Right lobe of liver (tissue), 6 donors: Measurements from ENCODE around the gene SMARCD2. TPM values are rescaled to one million over a fixed set of nuclear protein-coding genes. Genes with fewer than 3 reads are reported as not detected.

Experiments
- ATAC-seq, 4 donors: fragments of 200-7000 bp; cut with Tn5 transposase; one replicate each; pipeline ENCODE4 v1.9.1; 2020; ENCODE audit warnings: mild to moderate bottlenecking in 4 of 4, moderate library complexity in 4 of 4
- DNase-seq, 3 donors: peaks; one replicate each; pipeline ENCODE4 v3.0.0-alpha.2; 2020
- H3K27ac ChIP-seq, 3 donors: fragments of 200-600 bp; one replicate each; pipeline ENCODE4 v1.8.0; 2022
- H3K27me3 ChIP-seq, 2 donors: fragments of 200-600 bp; one replicate each; pipeline ENCODE4 v1.8.0; 2022
- H3K36me3 ChIP-seq, 4 donors: fragments of 200-600 bp; sonication (generic) in 1 of 4; one replicate each; pipeline versions ENCODE4 v1.5.1 to v1.8.0; 2017 to 2022; ENCODE audit warnings: control low read depth in 1 of 4
- H3K4me1 ChIP-seq, 4 donors: fragments of 200-600 bp; sonication (generic) in 1 of 4; one replicate each; pipeline versions ENCODE4 v1.5.1 to v1.8.0; 2017 to 2022; ENCODE audit warnings: control low read depth in 1 of 4
- H3K4me3 ChIP-seq, 3 donors: fragments of 200-600 bp; one replicate each; pipeline ENCODE4 v1.8.0; 2022
- H3K9me3 ChIP-seq, 4 donors: fragments of 200-600 bp; sonication (generic) in 1 of 4; one replicate each; pipeline versions ENCODE4 v1.5.1 to v1.8.0; 2017 to 2022; ENCODE audit warnings: control low read depth in 1 of 4
- CTCF ChIP-seq, 4 donors: fragments of 200-600 bp in 3 of 4; fragments of 450-650 bp in 1 of 4; IDR thresholded peaks; one replicate each; pipeline versions ENCODE4 v1.5.1 to v1.8.0; 2016 to 2022; ENCODE audit warnings: antibody characterized with exemption in 4 of 4, mild to moderate bottlenecking in 2 of 4
- POLR2A ChIP-seq: fragments of 450-650 bp; IDR thresholded peaks from one replicate; pipeline ENCODE4 v1.6.1; 2017; ENCODE audit warnings: antibody characterized with exemption, mild to moderate bottlenecking
- WGBS: methylation state at CpG from one replicate; pipeline ENCODE4 v1.1.6; 2018; ENCODE audit warnings: low coverage, low lambda C conversion rate; ENCODE audit not compliant: insufficient coverage; ENCODE audit errors: missing lambda C conversion rate; 5-methylcytosine and 5-hydroxymethylcytosine counted together
- intact Hi-C, 2 donors: fragments of 100-400 bp; cut with DNase I; formaldehyde crosslinking; loops; one replicate each; pipeline versions ENCODE4 v1.11.2 to v1.14.1; 2022
- total RNA-seq, 6 experiments: library from RNA; depleted of rRNA in 2 of 6; stranded (reverse); fragments of >200 nt in 2 of 6; fragmentation: NEBNext Ultra II Directional in 3 of 6; extraction: Animal tissue kit (Norgen Biotek cat#: 25700) in 3 of 6; gene quantifications; one replicate each; pipeline versions ENCODE4 v1.1.0 to v1.2.4, GENCODE V29; 2016 to 2023
- donor health status: DM: no; HTN: yes; CAD: no.
- donor health status: DM: no; HTN: no; CAD: no.
- donor health status: DM: no; HTN: no; CAD: no.
- donor health status: DM: no; HTN: yes; CAD: no.
- donor health status: DM: no; HTN: yes; CAD: no.

The SMARCD2 gene
- total RNA-seq, 6 experiments from 2014 or later = 23.8 to 94.5 (median 59.5) TPM

- intact Hi-C loops = no loop called here
- 90% methylated on average over 3 of the region's 3 CpGs for WGBS
- no peaks in the 10 kb centered on the region for H3K27me3 ChIP-seq
- ATAC-seq (no peak), DNase-seq (no peak)
- no peak overlapping the region for H3K4me3 ChIP-seq
- no peak for TF ChIP-seq POLR2A
- no peak for TF ChIP-seq CTCF (IDR thresholded peaks at IDR 0.05)
- peaks cover 10 to 98% (median 38%) of the 10 kb centered on the region in 4 donors for H3K36me3 ChIP-seq
- H3K4me1 ChIP-seq = no peaks in the 10 kb centered on the region
- no peaks in the 10 kb centered on the region for H3K9me3 ChIP-seq
- H3K27ac ChIP-seq = no peak overlapping the region
These were observed 50.3 kb downstream of the SMARCD2 start for GRCh38 chr17:63792055-63792729.

GRCh38 chr17:63790057-63790456 lies 52.4 kb downstream of the SMARCD2 start:
- H3K9me3 ChIP-seq = no peaks in the 10 kb centered on the region
- H3K4me3 ChIP-seq = no peak overlapping the region
- intact Hi-C loops = no loop called here
- WGBS = 91% methylated on average over 5 of the region's 6 CpGs
- no peak overlapping the region for H3K27ac ChIP-seq
- ATAC-seq = no peak
- H3K27me3 ChIP-seq = no peaks in the 10 kb centered on the region
- peaks cover 11 to 83% (median 30%) of the 10 kb centered on the region in 4 donors for H3K36me3 ChIP-seq
- no peak for DNase-seq
- no peaks in the 10 kb centered on the region for H3K4me1 ChIP-seq
- TF ChIP-seq CTCF (IDR thresholded peaks at IDR 0.05) (no peak), POLR2A (no peak)

- 97% methylated on average over 12 of the region's 13 CpGs for WGBS
- Histone ChIP-seq H3K4me1 (no peaks in the 10 kb centered on the region), H3K36me3 (peaks cover 0 to 54% (median 18%) of the 10 kb centered on the region in 4 donors), H3K9me3 (no peaks in the 10 kb centered on the region), H3K4me3 (no peak overlapping the region), H3K27me3 (no peaks in the 10 kb centered on the region), H3K27ac (no peak overlapping the region)
- TF ChIP-seq POLR2A (no peak), CTCF (IDR thresholded peaks at IDR 0.05) (no peak)
- intact Hi-C loops = no loop called here
- ATAC-seq = no peak
- no peak for DNase-seq
These were observed 55.3 kb downstream of the SMARCD2 start for GRCh38 chr17:63786971-63787711.

- Histone ChIP-seq H3K27ac (no peak overlapping the region), H3K9me3 (no peaks in the 10 kb centered on the region), H3K36me3 (peaks cover 0 to 44% (median 15%) of the 10 kb centered on the region in 4 donors), H3K27me3 (no peaks in the 10 kb centered on the region), H3K4me3 (no peak overlapping the region), H3K4me1 (no peaks in the 10 kb centered on the region)
- DNase-seq = no peak
- intact Hi-C loops = no loop called here
- TF ChIP-seq CTCF (IDR thresholded peaks at IDR 0.05) = no peak
- 100% methylated on average over 1 of the region's 1 CpG for WGBS
- ATAC-seq = no peak
These were observed 56.4 kb downstream of the SMARCD2 start for GRCh38 chr17:63786117-63786516.
